ENCODE results near the gene COX7A2L. TPM values are rescaled to one million over a fixed set of nuclear protein-coding genes. Genes with fewer than 3 reads are reported as not detected.
"Not testable (repeated sequence)": the region's sequence is repeated elsewhere in the genome, so short reads cannot be mapped to it uniquely, and the experiment has no call there.

The COX7A2L gene, protein sequence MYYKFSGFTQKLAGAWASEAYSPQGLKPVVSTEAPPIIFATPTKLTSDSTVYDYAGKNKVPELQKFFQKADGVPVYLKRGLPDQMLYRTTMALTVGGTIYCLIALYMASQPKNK
- total RNA-seq (2014; rRNA removed; shearing (Covaris generic)), result 258 and 299 TPM in 2 replicates

DNA sequence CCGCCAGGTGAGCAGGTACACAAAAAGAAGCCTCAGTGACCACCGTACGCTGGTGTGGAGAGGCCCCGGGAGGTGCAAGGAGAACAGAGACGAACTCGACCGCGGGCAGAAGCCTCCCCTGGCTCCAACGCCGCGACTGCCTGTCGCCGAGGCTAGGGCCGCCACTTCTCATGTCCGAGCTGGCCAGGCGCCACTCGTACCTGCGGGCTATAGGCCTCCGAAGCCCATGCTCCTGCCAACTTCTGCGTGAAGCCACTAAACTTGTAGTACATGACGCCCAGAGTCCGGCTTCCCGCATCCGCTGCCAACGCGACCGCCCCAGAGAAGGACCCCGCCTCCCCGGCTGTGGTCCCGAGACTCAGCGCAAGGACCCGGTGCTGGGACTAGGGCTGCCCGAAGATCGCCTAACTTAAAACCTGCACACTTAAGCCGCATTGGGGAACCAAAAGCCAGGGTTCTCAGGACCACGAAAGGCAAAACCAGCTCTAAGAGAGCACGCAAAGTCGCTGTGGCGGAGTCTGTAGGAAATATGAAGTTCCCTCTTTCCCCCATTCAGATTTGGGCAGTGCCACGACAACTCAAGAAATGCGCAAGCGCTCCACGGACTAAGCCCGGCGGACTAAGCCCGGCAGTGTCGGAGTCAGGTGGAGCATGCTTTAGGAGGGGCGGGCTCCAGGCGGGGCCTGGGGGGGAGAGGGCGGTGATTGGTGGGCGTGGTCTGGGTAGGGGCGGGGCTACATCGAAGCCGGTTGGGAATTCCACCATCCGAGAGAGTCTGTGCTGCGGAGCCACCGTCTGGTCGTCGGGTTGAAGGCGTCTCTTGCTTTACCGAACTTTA is at the start of gene COX7A2L:
Gene COX7A2L (minus strand): TSS at position 328 of the 838 bp plus-strand sequence. CDS start 56 bp downstream, at position 272.
- DNase-seq (ENCODE audit: low spot score), result peak; percentile 98
- in situ Hi-C loops (cut with HindIII; ENCODE audit: low sequenced_read_pairs), result loop anchor here (5.0 kb wide), 1 partner anchor 36 kb away; no protein-coding TSS in a partner anchor

GRCh38 chr2:42408009-42408408 is 47.0 kb upstream of the COX7A2L start:
- DNase-seq (ENCODE audit: low spot score), result no peak
- in situ Hi-C loops (cut with HindIII; ENCODE audit: low sequenced_read_pairs), result no loop called here

DNA sequence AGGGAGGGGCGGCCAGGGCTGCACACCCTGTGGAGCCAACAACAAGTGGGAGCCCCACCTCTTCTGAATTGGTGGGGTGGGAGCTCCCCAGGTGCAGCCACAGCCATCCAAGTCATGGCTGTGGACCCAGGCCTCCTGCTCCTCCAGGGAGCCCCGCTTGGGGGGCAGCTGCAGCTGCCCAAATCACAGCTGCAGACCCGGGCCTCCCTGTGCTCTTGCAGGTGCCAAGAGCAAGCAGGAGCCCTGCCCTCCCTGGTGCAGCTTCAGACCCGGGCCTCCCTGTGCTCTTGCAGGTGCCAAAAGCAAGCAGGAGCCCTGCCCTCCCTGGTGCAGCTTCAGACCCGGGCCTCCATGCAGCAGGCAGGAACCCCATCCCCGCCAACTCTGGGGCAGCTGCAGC is 46.5 kb upstream of the COX7A2L start:
- no peak for DNase-seq (ENCODE audit: low spot score)
- in situ Hi-C loops (cut with HindIII; ENCODE audit: low sequenced_read_pairs), result no loop called here

GRCh38 chr2:42404676-42405075 is 43.7 kb upstream of the COX7A2L start:
- DNase-seq (ENCODE audit: low spot score), result no peak
- in situ Hi-C loops (cut with HindIII; ENCODE audit: low sequenced_read_pairs), result no loop called here

DNA sequence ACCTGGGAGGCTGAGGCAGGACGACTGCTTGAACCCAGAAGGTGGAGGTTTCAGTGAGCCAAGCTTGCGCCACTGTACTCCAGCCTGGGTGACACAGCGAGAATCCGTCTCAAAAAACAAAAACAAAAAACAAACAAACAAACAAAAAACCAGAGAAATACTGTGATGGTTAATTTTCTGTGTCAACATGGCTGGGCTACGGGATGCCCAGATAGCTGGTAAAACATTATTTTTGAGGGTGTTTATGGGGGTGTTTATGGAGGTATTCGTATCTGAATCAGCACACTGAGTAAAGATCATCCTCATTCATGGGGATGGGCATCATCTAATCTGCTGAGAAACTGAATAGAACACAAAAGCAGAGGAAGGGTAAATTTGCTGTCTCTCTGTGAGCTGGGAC is 40.8 kb upstream of the COX7A2L start:
- DNase-seq (ENCODE audit: low spot score), result no peak
- in situ Hi-C loops (cut with HindIII; ENCODE audit: low sequenced_read_pairs), result no loop called here

GRCh38 chr2:42398052-42398451 is 37.0 kb upstream of the COX7A2L start:
- in situ Hi-C loops (cut with HindIII; ENCODE audit: low sequenced_read_pairs), result loop anchor here (5.0 kb wide), 1 partner anchor 36 kb away; the partner anchor contains the start of gene COX7A2L

DNA sequence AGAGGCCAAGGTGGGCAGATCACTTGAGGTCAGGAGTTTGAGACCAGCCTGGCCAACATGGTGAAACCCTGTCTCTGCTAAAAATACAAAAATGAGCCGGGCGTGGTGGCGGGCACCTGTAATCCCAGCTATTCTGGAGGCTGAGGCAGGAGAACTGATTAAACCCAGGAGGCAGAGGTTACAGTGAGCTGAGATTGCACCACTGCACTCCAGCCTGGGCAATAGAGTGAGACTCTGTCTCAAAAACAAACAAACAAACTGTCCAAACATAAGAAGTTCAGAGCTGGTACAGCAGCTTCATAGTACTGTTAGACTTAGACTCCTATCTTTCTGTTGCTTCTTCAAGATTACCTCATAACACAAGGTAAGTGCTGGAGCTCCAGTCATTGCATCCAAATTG is 32.3 kb upstream of the COX7A2L start:
- in situ Hi-C loops (cut with HindIII; ENCODE audit: low sequenced_read_pairs), result not testable (repeated sequence)

More at GRCh38 chr2:42398052-42398451, 37.0 kb upstream of the COX7A2L start:
- not testable (repeated sequence) for DNase-seq (ENCODE audit: low spot score)

DNA sequence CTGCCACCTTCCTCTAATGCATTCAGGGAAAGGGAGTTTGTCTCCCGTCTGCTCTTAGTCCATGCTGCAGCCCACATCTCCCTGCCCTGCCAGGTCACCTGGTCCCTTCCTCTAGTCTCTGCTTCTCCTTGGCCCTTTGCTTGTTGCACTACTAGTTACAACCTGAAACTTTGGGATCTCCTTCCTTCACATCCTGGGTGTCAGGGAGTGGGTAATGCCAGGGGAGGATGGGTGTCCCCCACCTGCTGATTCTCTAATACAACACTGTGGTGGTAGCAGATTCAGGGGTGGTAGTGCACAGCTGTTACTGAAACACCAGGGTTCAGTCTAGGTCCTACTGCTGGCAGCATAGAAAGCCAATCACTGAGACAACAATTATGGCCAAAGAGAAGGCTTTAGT is 31.2 kb upstream of the COX7A2L start:
- in situ Hi-C loops (cut with HindIII; ENCODE audit: low sequenced_read_pairs), result no loop called here
- DNase-seq (ENCODE audit: low spot score), result no peak

More for the DNA sequence above, 32.3 kb upstream of the COX7A2L start:
- DNase-seq (ENCODE audit: low spot score), result not testable (repeated sequence)

DNA sequence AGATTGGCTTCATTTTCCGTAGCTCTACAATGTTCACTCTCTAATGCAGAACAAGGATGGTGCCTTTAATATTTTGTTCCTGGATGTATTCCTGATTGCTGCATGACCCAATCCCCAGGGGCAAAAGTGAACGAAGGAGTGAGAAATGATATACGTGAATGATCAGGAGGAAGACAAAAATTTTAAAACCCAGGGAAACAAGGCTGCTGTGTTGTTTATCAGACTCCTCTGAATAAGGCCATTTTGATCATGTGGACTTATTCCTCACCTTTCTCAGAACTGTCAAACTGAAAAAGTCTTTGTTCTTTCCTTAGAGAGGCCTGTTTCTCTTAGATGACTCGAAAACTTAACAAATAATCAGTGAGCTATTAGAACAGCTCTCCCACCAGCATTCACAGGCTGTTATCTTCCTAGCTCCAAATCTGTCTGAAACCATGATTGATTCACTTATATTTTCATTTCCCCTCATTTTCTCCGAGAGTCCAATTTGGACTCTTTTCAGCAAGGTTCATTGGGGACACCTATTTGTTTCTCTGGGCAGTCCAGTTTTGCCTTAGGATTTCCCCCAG is 29.5 kb upstream of the COX7A2L start:
- in situ Hi-C loops (cut with HindIII; ENCODE audit: low sequenced_read_pairs), result no loop called here
- DNase-seq (ENCODE audit: low spot score), result no peak

DNA sequence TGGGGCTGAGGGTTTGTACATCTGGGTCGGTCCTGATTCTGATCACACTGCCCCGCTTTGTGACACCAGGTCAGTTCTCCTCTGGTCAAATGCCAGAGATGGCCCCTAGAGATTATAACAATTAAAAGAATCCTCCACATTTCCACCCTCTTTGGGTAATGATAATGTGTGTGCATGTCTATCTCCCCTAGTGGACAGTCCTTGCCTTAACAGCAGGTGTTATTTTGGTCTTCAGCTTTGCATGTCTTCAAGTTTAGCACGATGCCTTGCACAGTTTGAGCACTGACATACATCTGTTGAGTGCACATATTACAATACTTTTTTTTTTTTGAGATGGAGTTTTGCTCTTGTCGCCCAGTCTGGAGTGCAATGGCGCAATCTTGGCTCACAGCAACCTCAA is 25.7 kb upstream of the COX7A2L start:
- in situ Hi-C loops (cut with HindIII; ENCODE audit: low sequenced_read_pairs), result no loop called here
- DNase-seq (ENCODE audit: low spot score), result no peak

DNA sequence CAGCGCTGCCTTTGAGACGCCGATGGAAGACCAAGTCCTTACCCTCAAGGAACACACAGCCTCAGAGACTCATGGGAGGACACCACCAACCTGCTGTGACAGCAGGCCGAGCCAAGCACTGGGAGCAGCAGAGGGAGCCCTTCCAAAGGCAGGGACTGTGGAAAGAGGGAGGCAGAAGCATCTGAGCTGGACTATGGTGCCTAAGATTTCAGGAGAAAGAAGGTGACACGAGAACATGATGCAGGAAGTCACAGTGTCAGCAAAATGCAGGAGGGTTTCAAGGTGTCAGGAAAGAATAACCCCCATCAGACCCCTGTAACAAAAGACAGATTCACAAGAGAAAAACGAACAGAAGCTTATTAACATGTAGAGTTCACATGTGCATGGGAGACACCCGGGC is 24.2 kb upstream of the COX7A2L start:
- in situ Hi-C loops (cut with HindIII; ENCODE audit: low sequenced_read_pairs), result no loop called here
- DNase-seq (ENCODE audit: low spot score), result peak; percentile 30

- in situ Hi-C loops (cut with HindIII; ENCODE audit: low sequenced_read_pairs), result no loop called here
- no peak for DNase-seq (ENCODE audit: low spot score)
Observed at GRCh38 chr2:42383855-42384530, 23.0 kb upstream of the COX7A2L start.

- in situ Hi-C loops (cut with HindIII; ENCODE audit: low sequenced_read_pairs), result no loop called here
Observed at GRCh38 chr2:42382144-42382543, 21.1 kb upstream of the COX7A2L start.

GRCh38 chr2:42380026-42380425 is 19.0 kb upstream of the COX7A2L start:
- DNase-seq (ENCODE audit: low spot score); in situ Hi-C loops (cut with HindIII; ENCODE audit: low sequenced_read_pairs): not testable (repeated sequence)

More at GRCh38 chr2:42382144-42382543, 21.1 kb upstream of the COX7A2L start:
- DNase-seq (ENCODE audit: low spot score), result no peak

DNA sequence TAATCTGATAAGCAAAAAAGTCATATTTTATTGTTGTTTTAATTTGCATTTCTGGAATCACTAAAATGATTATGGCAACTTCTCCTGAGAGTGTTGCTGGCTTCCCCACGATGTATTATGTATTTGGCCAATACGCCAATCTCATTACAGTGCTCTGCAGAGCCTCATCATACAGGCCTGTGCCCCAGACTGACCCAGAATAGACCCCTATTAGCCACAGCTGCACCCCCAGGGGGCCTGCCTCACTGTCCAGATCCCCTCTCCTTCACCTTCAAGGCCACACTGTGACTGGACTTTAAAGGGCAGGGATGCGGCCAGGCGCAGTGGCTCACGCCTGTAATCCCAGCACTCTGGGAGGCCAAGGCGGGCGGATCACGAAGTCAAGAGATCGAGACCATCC is 17.4 kb upstream of the COX7A2L start:
- in situ Hi-C loops (cut with HindIII; ENCODE audit: low sequenced_read_pairs), result no loop called here
- no peak for DNase-seq (ENCODE audit: low spot score)

DNA sequence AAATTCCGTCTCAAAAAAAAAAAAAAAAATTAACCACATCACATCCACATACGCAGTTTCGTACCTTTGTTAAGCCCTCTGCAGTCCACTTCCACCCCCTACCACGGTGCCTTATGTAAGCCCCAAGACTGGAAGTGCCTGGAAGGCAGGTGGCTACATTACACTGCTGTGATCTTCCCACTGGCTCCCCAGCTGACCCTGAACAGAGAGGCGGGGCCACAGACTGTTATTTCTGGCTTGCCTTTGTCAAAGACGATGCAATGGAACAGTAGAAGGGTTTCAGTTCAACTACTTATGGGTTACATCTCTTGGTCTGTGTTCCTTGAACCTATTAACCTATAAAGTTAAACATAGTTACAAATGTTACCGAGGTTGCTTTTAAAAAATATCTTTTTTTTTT is 15.7 kb upstream of the COX7A2L start:
- in situ Hi-C loops (cut with HindIII; ENCODE audit: low sequenced_read_pairs), result no loop called here
- DNase-seq (ENCODE audit: low spot score), result no peak

- no peak for DNase-seq (ENCODE audit: low spot score)
- in situ Hi-C loops (cut with HindIII; ENCODE audit: low sequenced_read_pairs), result no loop called here
Observed at GRCh38 chr2:42372474-42373200, 11.6 kb upstream of the COX7A2L start.

- DNase-seq (ENCODE audit: low spot score), result no peak
- in situ Hi-C loops (cut with HindIII; ENCODE audit: low sequenced_read_pairs), result no loop called here
Observed at GRCh38 chr2:42371611-42372473, 10.8 kb upstream of the COX7A2L start.
